Fibroblast of villous mesenchyme (primary cell): ENCODE results near the gene A2M. TPM values are rescaled to one million over a fixed set of nuclear protein-coding genes. Genes with fewer than 3 reads are reported as not detected.

Source experiments
- DNase-seq: peaks from one replicate; pipeline ENCODE4 v3.0.0-alpha.2; 2010; ENCODE audit warnings: low read depth
- H3K4me3 ChIP-seq: 2 replicates; pipeline ENCODE4 v1.5.1; 2011; ENCODE audit warnings: low read depth, mild to moderate bottlenecking, low read length
- CTCF ChIP-seq: IDR thresholded peaks from 2 replicates; pipeline ENCODE4 v1.5.1; 2012; ENCODE audit warnings: low read depth, mild to moderate bottlenecking, low read length; ENCODE audit not compliant: insufficient read depth
- total RNA-seq: library from RNA; depleted of rRNA; stranded (reverse); fragments of >200 nt; gene quantifications from 2 replicates; pipeline ENCODE4 v1.2.3, GENCODE V29; 2012

The A2M gene
- total RNA-seq, 1 donor: 14.7 TPM

GRCh38 chr12:9052610-9053009, 63.1 kb downstream of the A2M start:
- no peak overlapping the region for H3K4me3 ChIP-seq
- DNase-seq: no peak
- no peak for TF ChIP-seq CTCF

- TF ChIP-seq CTCF: no peak
- no peak for DNase-seq
- no peak overlapping the region for H3K4me3 ChIP-seq
Observed at GRCh38 chr12:9051158-9051550, 64.6 kb downstream of the A2M start.

GRCh38 chr12:9050521-9051157, 65.1 kb downstream of the A2M start:
- no peak overlapping the region for H3K4me3 ChIP-seq
- no peak for TF ChIP-seq CTCF
- no peak for DNase-seq

- peak; percentile 48 for TF ChIP-seq CTCF
- peak; percentile 61 for DNase-seq
- no peak overlapping the region for H3K4me3 ChIP-seq
Observed at GRCh38 chr12:9049520-9050133, 66.1 kb downstream of the A2M start.

- no peak for DNase-seq
- TF ChIP-seq CTCF: no peak
- no peak overlapping the region for H3K4me3 ChIP-seq
Observed at GRCh38 chr12:9048930-9049329, 66.8 kb downstream of the A2M start.

- no peak for TF ChIP-seq CTCF
- H3K4me3 ChIP-seq: no peak overlapping the region
- DNase-seq: no peak
Observed at GRCh38 chr12:9047105-9047504, 68.6 kb downstream of the A2M start.

- TF ChIP-seq CTCF: no peak
- no peak for DNase-seq
- H3K4me3 ChIP-seq: no peak overlapping the region
Observed at GRCh38 chr12:9043766-9044165, 72.0 kb downstream of the A2M start.
